Esophagus squamous epithelium (tissue), 4 donors: ENCODE results near the gene EVC.

Experiments
- POLR2A ChIP-seq, 4 donors: fragments of 450-650 bp; IDR thresholded peaks; one replicate each; pipeline ENCODE4 v1.6.1; 2017; ENCODE audit warnings: antibody characterized with exemption in 4 of 4, mild to moderate bottlenecking in 4 of 4, moderate library complexity in 3 of 4
- TF ChIP-seq, protein P1 (sequence below), 6 experiments: fragments of 450-650 bp in 4 of 6; fragments of 200-600 bp in 2 of 6; sonication (generic) in 2 of 6; IDR thresholded peaks; one replicate each; pipeline ENCODE4 v1.5.1; 2016 to 2019; ENCODE audit warnings: antibody characterized with exemption in 6 of 6, mild to moderate bottlenecking in 4 of 6, moderate library complexity in 4 of 6

DNA sequence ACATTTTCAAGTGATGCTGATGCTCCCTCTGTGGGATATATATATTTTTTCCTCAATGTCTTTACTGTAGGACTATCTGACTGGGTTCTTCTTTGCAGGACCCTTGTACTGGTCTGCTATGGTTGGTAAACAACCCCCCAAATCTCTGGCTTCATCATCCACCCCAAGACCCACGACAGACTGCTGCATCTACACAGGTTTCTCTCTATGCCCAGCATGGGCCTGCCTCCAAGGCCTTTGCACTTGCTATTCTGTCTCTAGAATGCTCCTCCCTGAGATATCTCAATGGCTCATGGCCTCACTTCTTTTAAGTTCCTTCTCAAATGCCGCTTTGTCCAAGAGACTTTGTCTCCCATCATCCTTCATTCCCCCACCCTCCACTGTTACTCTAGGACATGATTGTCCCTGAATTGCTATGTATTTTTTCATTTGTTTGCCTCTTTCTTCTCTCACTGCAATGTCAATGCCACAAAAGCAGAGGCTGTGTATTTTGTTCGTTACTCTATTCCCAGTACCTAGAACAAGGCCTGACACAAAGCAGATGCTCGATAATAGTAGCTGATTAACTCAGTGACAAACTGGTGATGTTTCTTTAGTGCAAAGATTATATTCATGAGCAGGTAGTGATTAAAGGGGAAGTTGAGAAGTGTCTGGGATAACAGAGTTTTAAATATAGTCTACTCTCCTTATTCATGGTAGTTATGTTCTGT lies 6.6 kb downstream of the EVC start:
- TF ChIP-seq, protein P1, sequence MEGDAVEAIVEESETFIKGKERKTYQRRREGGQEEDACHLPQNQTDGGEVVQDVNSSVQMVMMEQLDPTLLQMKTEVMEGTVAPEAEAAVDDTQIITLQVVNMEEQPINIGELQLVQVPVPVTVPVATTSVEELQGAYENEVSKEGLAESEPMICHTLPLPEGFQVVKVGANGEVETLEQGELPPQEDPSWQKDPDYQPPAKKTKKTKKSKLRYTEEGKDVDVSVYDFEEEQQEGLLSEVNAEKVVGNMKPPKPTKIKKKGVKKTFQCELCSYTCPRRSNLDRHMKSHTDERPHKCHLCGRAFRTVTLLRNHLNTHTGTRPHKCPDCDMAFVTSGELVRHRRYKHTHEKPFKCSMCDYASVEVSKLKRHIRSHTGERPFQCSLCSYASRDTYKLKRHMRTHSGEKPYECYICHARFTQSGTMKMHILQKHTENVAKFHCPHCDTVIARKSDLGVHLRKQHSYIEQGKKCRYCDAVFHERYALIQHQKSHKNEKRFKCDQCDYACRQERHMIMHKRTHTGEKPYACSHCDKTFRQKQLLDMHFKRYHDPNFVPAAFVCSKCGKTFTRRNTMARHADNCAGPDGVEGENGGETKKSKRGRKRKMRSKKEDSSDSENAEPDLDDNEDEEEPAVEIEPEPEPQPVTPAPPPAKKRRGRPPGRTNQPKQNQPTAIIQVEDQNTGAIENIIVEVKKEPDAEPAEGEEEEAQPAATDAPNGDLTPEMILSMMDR (IDR thresholded peaks at IDR 0.05), result no peak
- no peak for TF ChIP-seq POLR2A (IDR thresholded peaks at IDR 0.05)
